Fibroblast of lung (primary cell): Measurements from ENCODE around the gene HINT1.

ENCODE experiments used
- CTCF ChIP-seq, 2 donors: IDR thresholded peaks in 1 of 2; conservative IDR thresholded peaks in 1 of 2; 1 replicate in 1 of 2; 2 replicates in 1 of 2; pipeline ENCODE4 v1.5.1; 2011 to 2012; ENCODE audit warnings: low read length in 2 of 2, control low read depth in 1 of 2, inconsistent platforms in 1 of 2, low read depth in 1 of 2, mild to moderate bottlenecking in 1 of 2
- EZH2 ChIP-seq: IDR thresholded peaks from 2 replicates; pipeline ENCODE4 v1.5.1; 2012; ENCODE audit warnings: low read length, control low read depth, mild to moderate bottlenecking; ENCODE audit errors: missing control alignments

DNA sequence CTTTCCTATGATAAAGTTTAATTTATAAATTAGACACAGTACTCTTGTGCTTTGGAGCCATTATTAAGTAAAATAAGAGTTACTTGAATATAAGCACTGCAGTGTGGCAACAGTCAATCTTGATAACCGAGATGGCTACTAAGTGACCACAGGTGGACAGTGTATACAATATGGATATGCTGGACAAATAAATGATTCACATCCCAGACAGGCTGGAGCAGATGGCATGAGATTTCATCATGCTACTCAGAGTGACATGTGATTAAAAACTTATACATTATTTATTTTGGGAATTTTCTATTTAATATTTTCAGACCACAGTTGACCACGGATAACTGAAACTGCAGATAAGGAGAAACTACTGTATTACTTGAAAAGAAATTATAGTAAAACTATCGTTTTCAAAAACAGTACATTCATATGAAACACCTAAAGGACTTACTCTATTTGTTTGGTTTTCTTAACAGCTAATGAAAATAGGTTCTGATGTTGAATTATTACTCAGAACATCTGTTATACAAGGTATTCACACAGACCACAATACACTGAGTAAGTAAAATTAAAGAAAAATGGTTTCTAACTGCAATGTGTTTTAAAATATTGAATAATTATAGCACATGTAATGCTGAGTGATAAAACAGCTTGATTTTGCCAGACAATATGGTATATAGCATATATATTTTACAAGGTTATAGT lies 21.7 kb upstream of the HINT1 start:
- no peak for TF ChIP-seq EZH2
- no peak for TF ChIP-seq CTCF (conservative IDR thresholded peaks at IDR 0.05 in 1 of 2, IDR thresholded peaks at IDR 0.05 in 1 of 2; ENCODE audit: low read depth in 1 of 2, low read length in 2 of 2)
